WTC11 (cell line): Measurements from ENCODE around the gene F2RL2.

Experiments
- CREM ChIP-seq: sonication (generic); formaldehyde crosslinking; IDR thresholded peaks from 2 replicates; pipeline ENCODE4 v1.8.1; 2022; ENCODE audit warnings: mild to moderate bottlenecking, missing genetic modification reagents, moderate library complexity
- ETV6 ChIP-seq: sonication (generic); formaldehyde crosslinking; IDR thresholded peaks from 2 replicates; pipeline ENCODE4 v1.8.1; 2022; ENCODE audit warnings: mild to moderate bottlenecking, missing genetic modification reagents
- IRF2 ChIP-seq: sonication (generic); formaldehyde crosslinking; IDR thresholded peaks from 2 replicates; pipeline ENCODE4 v1.8.0; 2022; ENCODE audit warnings: low read depth, missing genetic modification reagents, borderline replicate concordance
- NFE2L1 ChIP-seq: sonication (generic); formaldehyde crosslinking; IDR thresholded peaks from 2 replicates; pipeline ENCODE4 v1.8.1; 2023; ENCODE audit warnings: missing genetic modification reagents
- NR1H2 ChIP-seq: sonication (generic); formaldehyde crosslinking; IDR thresholded peaks from 2 replicates; pipeline ENCODE4 v1.9.0; 2021; ENCODE audit warnings: mild to moderate bottlenecking, moderate library complexity, missing genetic modification reagents
- NR3C1 ChIP-seq: sonication (generic); formaldehyde crosslinking; conservative IDR thresholded peaks from 2 replicates; pipeline ENCODE4 v1.8.1; 2023; ENCODE audit warnings: low read depth, mild to moderate bottlenecking, missing genetic modification reagents
- OVOL2 ChIP-seq: fragments of 250-450 bp; sonication (Bioruptor Pico); IDR thresholded peaks from 2 replicates; pipeline ENCODE4 v1.9.0; 2021; ENCODE audit warnings: mild to moderate bottlenecking, borderline replicate concordance
- SP1 ChIP-seq: sonication (generic); formaldehyde crosslinking; conservative IDR thresholded peaks from 2 replicates; pipeline ENCODE4 v1.8.1; 2022; ENCODE audit warnings: missing genetic modification reagents
- TEAD1 ChIP-seq: sonication (generic); formaldehyde crosslinking; IDR thresholded peaks from 2 replicates; pipeline ENCODE4 v1.8.0; 2022; ENCODE audit warnings: mild to moderate bottlenecking, missing genetic modification reagents
- TF ChIP-seq, protein P1 (sequence below): fragments of 200-600 bp; IDR thresholded peaks from 2 replicates; pipeline ENCODE4 v1.8.0; 2022; ENCODE audit warnings: antibody characterized with exemption
- TF ChIP-seq, protein P2 (sequence below): sonication (generic); formaldehyde crosslinking; IDR thresholded peaks from 2 replicates; pipeline ENCODE4 v1.8.0; 2022; ENCODE audit warnings: mild to moderate bottlenecking, missing genetic modification reagents
- TF ChIP-seq, protein P3 (sequence below): fragments of 250-450 bp; sonication (Bioruptor Pico); conservative IDR thresholded peaks from 2 replicates; pipeline ENCODE4 v1.9.0; 2021; ENCODE audit warnings: mild to moderate bottlenecking
- TF ChIP-seq, protein P4 (sequence below): sonication (generic); formaldehyde crosslinking; conservative IDR thresholded peaks from 2 replicates; pipeline ENCODE4 v1.8.1; 2023; ENCODE audit warnings: mild to moderate bottlenecking, low read depth, missing genetic modification reagents, moderate library complexity

DNA sequence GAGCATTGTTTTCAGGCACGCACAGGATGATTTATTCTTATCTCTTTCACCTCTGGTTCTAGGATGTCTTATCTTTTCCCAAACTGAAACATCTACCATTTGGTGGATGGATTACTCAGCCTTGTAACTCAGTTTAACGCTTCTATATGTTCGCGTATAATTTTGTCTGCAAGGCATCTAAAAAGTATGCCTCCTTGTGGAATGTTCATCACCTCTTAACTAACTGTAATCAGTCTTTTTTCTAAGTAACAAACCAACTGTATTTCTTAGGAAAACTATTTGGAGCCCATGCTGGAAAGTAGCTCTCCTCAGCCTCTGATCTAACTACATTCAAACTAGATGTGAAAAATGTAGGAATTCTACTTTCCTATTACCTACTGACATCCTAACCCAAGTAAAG lies 11.5 kb upstream of the F2RL2 start:
- TF ChIP-seq, protein P1, sequence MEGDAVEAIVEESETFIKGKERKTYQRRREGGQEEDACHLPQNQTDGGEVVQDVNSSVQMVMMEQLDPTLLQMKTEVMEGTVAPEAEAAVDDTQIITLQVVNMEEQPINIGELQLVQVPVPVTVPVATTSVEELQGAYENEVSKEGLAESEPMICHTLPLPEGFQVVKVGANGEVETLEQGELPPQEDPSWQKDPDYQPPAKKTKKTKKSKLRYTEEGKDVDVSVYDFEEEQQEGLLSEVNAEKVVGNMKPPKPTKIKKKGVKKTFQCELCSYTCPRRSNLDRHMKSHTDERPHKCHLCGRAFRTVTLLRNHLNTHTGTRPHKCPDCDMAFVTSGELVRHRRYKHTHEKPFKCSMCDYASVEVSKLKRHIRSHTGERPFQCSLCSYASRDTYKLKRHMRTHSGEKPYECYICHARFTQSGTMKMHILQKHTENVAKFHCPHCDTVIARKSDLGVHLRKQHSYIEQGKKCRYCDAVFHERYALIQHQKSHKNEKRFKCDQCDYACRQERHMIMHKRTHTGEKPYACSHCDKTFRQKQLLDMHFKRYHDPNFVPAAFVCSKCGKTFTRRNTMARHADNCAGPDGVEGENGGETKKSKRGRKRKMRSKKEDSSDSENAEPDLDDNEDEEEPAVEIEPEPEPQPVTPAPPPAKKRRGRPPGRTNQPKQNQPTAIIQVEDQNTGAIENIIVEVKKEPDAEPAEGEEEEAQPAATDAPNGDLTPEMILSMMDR: no peak
- no peak for TF ChIP-seq SP1 (CRISPR knock-in tag)
- no peak for TF ChIP-seq CREM (CRISPR knock-in tag)
- TF ChIP-seq, protein P2, sequence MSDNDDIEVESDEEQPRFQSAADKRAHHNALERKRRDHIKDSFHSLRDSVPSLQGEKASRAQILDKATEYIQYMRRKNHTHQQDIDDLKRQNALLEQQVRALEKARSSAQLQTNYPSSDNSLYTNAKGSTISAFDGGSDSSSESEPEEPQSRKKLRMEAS (CRISPR knock-in tag): no peak
- TF ChIP-seq IRF2 (CRISPR knock-in tag): no peak
- no peak for TF ChIP-seq ETV6 (CRISPR knock-in tag)
- no peak for TF ChIP-seq NR3C1
- TF ChIP-seq TEAD1 (CRISPR knock-in tag): no peak
- TF ChIP-seq, protein P3, sequence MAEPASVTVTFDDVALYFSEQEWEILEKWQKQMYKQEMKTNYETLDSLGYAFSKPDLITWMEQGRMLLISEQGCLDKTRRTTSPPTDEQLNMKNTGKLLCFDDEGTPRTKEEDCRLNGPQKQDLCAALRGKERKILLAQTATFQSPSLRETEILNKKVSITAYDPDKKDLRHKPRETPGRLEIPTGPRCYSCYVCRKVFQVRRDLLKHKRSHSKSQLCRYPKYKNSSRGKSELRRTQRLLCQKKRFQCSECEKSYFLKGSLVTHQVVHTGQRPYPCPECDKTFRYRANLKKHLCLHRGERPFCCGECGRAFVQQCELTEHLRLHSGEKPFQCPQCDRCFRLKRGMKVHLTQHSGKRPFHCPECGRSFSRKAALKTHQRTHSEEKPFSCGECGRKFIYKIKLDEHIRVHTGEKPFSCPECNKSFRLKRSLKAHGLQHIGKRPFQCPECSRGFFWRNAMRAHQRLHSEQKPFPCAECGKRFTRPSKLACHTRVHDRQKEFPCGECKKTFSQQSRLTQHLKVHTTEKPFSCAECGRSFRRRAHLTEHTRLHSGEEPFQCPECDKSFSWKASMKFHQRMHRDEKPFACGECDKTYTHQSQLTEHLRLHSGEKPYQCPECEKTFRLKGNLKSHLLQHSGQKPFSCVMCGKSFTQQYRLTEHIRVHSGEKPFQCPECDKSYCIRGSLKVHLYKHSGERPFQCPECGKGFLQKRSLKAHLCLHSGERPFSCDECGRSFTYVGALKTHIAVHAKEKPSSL: no peak
- TF ChIP-seq, protein P4, sequence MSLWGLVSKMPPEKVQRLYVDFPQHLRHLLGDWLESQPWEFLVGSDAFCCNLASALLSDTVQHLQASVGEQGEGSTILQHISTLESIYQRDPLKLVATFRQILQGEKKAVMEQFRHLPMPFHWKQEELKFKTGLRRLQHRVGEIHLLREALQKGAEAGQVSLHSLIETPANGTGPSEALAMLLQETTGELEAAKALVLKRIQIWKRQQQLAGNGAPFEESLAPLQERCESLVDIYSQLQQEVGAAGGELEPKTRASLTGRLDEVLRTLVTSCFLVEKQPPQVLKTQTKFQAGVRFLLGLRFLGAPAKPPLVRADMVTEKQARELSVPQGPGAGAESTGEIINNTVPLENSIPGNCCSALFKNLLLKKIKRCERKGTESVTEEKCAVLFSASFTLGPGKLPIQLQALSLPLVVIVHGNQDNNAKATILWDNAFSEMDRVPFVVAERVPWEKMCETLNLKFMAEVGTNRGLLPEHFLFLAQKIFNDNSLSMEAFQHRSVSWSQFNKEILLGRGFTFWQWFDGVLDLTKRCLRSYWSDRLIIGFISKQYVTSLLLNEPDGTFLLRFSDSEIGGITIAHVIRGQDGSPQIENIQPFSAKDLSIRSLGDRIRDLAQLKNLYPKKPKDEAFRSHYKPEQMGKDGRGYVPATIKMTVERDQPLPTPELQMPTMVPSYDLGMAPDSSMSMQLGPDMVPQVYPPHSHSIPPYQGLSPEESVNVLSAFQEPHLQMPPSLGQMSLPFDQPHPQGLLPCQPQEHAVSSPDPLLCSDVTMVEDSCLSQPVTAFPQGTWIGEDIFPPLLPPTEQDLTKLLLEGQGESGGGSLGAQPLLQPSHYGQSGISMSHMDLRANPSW: no peak
- no peak for TF ChIP-seq NFE2L1
- no peak for TF ChIP-seq OVOL2
- no peak for TF ChIP-seq NR1H2 (CRISPR knock-in tag)
